DND-41 (cell line): ENCODE results near the gene GPX1.

Experiments used
- ATAC-seq: fragments of 200-7000 bp; cut with Tn5 transposase; 3 replicates; pipeline ENCODE4 v1.9.1; 2021; ENCODE audit warnings: low read depth; ENCODE audit not compliant: insufficient read depth
- DNase-seq: peaks from one replicate; pipeline ENCODE4 v3.0.0-alpha.2; 2020
- H2AFZ ChIP-seq: 2 replicates; pipeline ENCODE4 v1.6.0; 2012; ENCODE audit warnings: low read depth, low read length
- H3K27ac ChIP-seq: 2 replicates; pipeline ENCODE4 v1.5.1; 2012; ENCODE audit warnings: low read length, inconsistent platforms
- H3K27me3 ChIP-seq: fragments of 200-600 bp; sonication (generic); 2 replicates; pipeline ENCODE4 v1.6.0; 2012; ENCODE audit warnings: low read length, mild to moderate bottlenecking, inconsistent platforms; ENCODE audit not compliant: insufficient read depth, poor library complexity
- H3K36me3 ChIP-seq: 2 replicates; pipeline ENCODE4 v1.5.1; 2012; ENCODE audit warnings: low read length, inconsistent platforms; ENCODE audit not compliant: insufficient read depth
- H3K4me1 ChIP-seq: 2 replicates; pipeline ENCODE4 v1.5.1; 2012; ENCODE audit warnings: mild to moderate bottlenecking, low read length; ENCODE audit not compliant: insufficient read depth
- H3K4me2 ChIP-seq: 2 replicates; pipeline ENCODE4 v1.6.0; 2012; ENCODE audit warnings: mild to moderate bottlenecking, moderate library complexity, low read length, inconsistent platforms; ENCODE audit not compliant: insufficient read depth
- H3K4me3 ChIP-seq, 2 experiments: fragments of 200-600 bp in 1 of 2; shearing (Covaris generic) in 1 of 2; 2 replicates each; pipeline ENCODE4 v1.5.1; 2012 to 2016; ENCODE audit warnings: inconsistent platforms in 2 of 2, low read length in 2 of 2, mild to moderate bottlenecking in 2 of 2, low read depth in 1 of 2, moderate library complexity in 1 of 2
- H3K79me2 ChIP-seq: 2 replicates; pipeline ENCODE4 v1.6.0; 2012; ENCODE audit warnings: low read length, inconsistent platforms; ENCODE audit not compliant: insufficient read depth
- H3K9ac ChIP-seq: 2 replicates; pipeline ENCODE4 v1.6.0; 2012; ENCODE audit warnings: low read depth, mild to moderate bottlenecking, inconsistent platforms, low read length, moderate library complexity
- H3K9me3 ChIP-seq: 2 replicates; pipeline ENCODE4 v1.5.1; 2012; ENCODE audit warnings: low read length, moderate library complexity, mild to moderate bottlenecking, inconsistent platforms; ENCODE audit not compliant: insufficient read depth, severe bottlenecking
- H4K20me1 ChIP-seq: 2 replicates; pipeline ENCODE4 v1.6.0; 2012; ENCODE audit warnings: low read length; ENCODE audit not compliant: insufficient read depth
- EZH2 ChIP-seq: IDR thresholded peaks from 3 replicates; pipeline ENCODE4 v1.6.1; 2012; ENCODE audit warnings: borderline replicate concordance, low read depth, mild to moderate bottlenecking, moderate library complexity, low read length, inconsistent platforms; ENCODE audit not compliant: severe bottlenecking
- TF ChIP-seq, protein P1 (sequence below): IDR thresholded peaks from 2 replicates; pipeline ENCODE4 v1.5.1; 2012; ENCODE audit warnings: borderline replicate concordance, low read length, moderate library complexity, mild to moderate bottlenecking; ENCODE audit not compliant: poor library complexity, severe bottlenecking; ENCODE audit errors: extremely low read depth

GPX1 gene

DNA sequence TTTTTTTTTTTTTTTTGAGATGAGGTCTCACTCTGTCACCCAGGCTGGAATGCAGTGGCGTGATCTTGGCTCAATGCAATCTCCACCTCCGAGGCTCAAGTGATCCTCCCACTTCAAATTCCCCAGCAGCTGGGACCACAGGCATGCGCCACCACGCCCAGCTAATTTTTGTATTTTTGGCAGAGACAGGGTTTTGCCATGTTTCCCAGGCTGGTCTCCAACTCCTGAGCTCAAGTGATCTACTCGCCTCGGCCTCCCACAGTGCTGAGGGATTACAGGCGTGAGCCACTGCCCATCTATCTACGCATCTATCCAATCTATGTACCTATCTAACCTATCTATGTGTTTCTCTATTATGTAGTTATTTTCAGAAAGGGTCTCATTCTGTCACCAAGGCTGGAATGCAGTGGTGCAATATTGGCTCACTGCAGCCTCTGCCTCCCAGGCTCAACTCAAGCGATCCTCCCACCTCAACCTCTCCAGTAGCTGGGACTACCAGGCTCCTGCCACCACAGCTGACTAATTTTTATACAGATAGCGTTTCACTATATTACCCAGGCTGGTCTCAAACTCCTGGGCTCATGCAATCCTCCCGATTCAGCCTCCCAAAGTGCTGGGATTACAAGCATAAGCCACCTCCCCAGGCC lies 20.2 kb upstream of the GPX1 start:
- Histone ChIP-seq H3K4me1 (peaks cover 20% of the 10 kb centered on the region), H3K79me2 (peaks cover 100% of the 10 kb centered on the region), H3K36me3 (peaks cover 27% of the 10 kb centered on the region), H3K4me3 (no peak overlapping the region), H3K9me3 (no peaks in the 10 kb centered on the region), H4K20me1 (peaks cover 97% of the 10 kb centered on the region), H2AFZ (no peak overlapping the region), H3K27ac (no peak overlapping the region), H3K4me2 (no peak overlapping the region), H3K9ac (no peak overlapping the region), H3K27me3 (no peaks in the 10 kb centered on the region)
- ATAC-seq: no peak
- TF ChIP-seq, protein P1, sequence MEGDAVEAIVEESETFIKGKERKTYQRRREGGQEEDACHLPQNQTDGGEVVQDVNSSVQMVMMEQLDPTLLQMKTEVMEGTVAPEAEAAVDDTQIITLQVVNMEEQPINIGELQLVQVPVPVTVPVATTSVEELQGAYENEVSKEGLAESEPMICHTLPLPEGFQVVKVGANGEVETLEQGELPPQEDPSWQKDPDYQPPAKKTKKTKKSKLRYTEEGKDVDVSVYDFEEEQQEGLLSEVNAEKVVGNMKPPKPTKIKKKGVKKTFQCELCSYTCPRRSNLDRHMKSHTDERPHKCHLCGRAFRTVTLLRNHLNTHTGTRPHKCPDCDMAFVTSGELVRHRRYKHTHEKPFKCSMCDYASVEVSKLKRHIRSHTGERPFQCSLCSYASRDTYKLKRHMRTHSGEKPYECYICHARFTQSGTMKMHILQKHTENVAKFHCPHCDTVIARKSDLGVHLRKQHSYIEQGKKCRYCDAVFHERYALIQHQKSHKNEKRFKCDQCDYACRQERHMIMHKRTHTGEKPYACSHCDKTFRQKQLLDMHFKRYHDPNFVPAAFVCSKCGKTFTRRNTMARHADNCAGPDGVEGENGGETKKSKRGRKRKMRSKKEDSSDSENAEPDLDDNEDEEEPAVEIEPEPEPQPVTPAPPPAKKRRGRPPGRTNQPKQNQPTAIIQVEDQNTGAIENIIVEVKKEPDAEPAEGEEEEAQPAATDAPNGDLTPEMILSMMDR: no peak
- no peak for TF ChIP-seq EZH2
- DNase-seq: no peak

DNA sequence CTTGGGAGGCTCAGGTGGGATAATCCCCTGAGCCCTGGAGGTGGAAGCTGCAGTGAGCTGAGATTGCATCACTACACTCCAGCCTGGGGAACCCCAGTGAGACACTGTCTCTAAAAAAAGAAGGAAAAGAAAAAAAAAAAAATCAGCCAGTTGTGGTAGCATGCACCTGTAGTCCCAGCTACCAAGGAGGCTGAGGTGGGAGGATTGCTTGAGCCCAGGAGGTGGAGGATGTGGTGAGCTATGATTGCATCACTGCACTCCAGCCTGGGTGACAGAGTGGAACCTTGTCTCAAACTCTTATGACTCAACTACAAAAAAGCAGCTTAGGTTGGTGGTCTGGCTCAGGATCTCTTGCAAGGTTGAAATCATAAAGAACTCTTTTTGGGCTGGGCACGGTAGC lies 19.3 kb upstream of the GPX1 start:
- peaks cover 100% of the 10 kb centered on the region for H3K79me2 ChIP-seq
- no peak for TF ChIP-seq EZH2
- TF ChIP-seq, protein P1: no peak
- DNase-seq (peak; percentile 76), ATAC-seq (peak; percentile 87)
- H3K9ac ChIP-seq: no peak overlapping the region
- no peaks in the 10 kb centered on the region for H3K27me3 ChIP-seq
- H3K4me1 ChIP-seq: peaks cover 20% of the 10 kb centered on the region
- H3K27ac ChIP-seq: peak overlapping the region; percentile 54; the same call in 1 of the 2 replicates
- no peaks in the 10 kb centered on the region for H3K9me3 ChIP-seq
- no peak overlapping the region for H3K4me2 ChIP-seq
- no peak overlapping the region for H2AFZ ChIP-seq
- H3K4me3 ChIP-seq: no peak overlapping the region
- H3K36me3 ChIP-seq: peaks cover 35% of the 10 kb centered on the region
- peaks cover 97% of the 10 kb centered on the region for H4K20me1 ChIP-seq

DNA sequence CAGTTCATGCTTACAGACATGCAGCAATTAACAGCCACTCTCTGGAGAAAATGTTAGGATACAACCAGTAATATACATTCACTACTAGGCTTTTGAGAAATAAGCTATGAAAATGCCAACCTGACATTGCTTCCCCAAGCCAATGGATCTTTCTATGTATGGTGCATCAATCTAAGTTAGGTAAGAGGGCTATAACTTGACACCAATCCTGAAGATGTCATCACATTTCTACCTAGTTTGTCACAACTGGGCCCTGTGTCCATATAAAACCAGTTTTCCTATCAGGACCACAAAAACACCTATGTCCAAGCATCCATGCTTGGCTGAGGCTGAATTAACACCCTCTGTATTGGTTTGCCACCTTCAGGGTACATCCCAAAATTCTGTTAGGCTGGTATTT lies 13.8 kb upstream of the GPX1 start:
- no peak overlapping the region for H2AFZ ChIP-seq
- H3K27ac ChIP-seq: no peak overlapping the region
- H3K36me3 ChIP-seq: peaks cover 86% of the 10 kb centered on the region
- H3K27me3 ChIP-seq: no peaks in the 10 kb centered on the region
- TF ChIP-seq, protein P1: no peak
- TF ChIP-seq EZH2: no peak
- H3K4me3 ChIP-seq: no peak overlapping the region
- H3K4me1 ChIP-seq: no peaks in the 10 kb centered on the region
- no peaks in the 10 kb centered on the region for H3K9me3 ChIP-seq
- peaks cover 96% of the 10 kb centered on the region for H3K79me2 ChIP-seq
- H4K20me1 ChIP-seq: peaks cover 78% of the 10 kb centered on the region
- no peak for ATAC-seq
- DNase-seq: no peak
- no peak overlapping the region for H3K9ac ChIP-seq
- H3K4me2 ChIP-seq: no peak overlapping the region
